ENCODE measurements around the gene KLHL6.

DNA sequence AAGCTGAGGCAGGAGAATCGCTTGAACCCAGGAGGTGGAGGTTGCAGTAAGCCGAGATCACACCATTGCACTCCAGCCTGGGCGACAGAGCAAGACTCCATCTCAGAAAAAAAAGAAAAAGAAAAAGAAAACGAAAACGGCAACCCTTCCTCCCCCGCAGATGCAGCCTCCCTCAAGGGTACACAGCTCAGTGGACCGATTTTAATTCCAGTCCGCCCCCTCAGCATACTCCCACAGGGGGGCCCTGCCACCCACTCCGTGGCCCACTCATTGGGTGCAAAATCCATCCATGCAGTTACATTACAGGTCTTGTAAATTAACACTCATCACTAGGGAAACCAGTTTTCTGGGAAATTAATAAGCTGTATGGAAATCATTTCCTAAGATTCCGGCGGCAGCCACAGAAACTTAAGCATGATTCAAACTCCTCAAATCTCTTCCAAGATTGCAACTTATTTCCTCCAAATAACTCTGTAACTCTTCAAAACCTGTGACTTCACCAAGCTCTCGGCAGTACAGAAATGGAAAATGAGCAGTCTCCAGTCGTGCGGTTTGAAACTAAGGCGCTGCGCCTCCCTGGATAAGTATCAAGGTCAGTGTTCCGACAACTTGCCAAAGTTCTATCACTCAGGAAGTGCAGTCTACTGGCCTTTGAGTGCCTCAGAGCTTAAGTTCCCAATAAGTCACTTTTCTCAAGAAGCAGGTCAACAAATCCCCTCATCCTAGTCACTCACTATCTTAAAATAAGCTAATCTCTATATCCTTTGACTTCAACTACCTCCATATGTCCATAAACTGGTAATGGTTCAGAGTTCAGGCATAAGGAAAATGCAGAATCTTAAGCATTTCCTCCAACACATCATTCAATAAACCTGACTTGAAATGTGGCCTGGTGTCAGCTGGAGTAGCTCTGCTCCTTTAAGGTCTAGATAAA, 24.7 kb upstream of the KLHL6 start:
- TF ChIP-seq, protein P1, sequence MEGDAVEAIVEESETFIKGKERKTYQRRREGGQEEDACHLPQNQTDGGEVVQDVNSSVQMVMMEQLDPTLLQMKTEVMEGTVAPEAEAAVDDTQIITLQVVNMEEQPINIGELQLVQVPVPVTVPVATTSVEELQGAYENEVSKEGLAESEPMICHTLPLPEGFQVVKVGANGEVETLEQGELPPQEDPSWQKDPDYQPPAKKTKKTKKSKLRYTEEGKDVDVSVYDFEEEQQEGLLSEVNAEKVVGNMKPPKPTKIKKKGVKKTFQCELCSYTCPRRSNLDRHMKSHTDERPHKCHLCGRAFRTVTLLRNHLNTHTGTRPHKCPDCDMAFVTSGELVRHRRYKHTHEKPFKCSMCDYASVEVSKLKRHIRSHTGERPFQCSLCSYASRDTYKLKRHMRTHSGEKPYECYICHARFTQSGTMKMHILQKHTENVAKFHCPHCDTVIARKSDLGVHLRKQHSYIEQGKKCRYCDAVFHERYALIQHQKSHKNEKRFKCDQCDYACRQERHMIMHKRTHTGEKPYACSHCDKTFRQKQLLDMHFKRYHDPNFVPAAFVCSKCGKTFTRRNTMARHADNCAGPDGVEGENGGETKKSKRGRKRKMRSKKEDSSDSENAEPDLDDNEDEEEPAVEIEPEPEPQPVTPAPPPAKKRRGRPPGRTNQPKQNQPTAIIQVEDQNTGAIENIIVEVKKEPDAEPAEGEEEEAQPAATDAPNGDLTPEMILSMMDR (IDR thresholded peaks at IDR 0.05; ENCODE audit: poor library complexity), result no peak
- no peak for TF ChIP-seq EZH2phosphoT487 (IDR thresholded peaks at IDR 0.05; ENCODE audit: low read depth, severe bottlenecking, unreplicated experiment)
